HG02610 (cell line): ENCODE results near the gene SPEM2.
A peak's percentile ranks its signal among the peaks of the same experiment; 100 is the strongest.

ENCODE experiments used
- ATAC-seq: cut with Tn5 transposase; IDR thresholded peaks from one replicate; pipeline ENCODE4 v1.9.1; 2021; ENCODE audit warnings: mild to moderate bottlenecking, moderate library complexity; ENCODE audit not compliant: unreplicated experiment

SPEM2 gene

DNA sequence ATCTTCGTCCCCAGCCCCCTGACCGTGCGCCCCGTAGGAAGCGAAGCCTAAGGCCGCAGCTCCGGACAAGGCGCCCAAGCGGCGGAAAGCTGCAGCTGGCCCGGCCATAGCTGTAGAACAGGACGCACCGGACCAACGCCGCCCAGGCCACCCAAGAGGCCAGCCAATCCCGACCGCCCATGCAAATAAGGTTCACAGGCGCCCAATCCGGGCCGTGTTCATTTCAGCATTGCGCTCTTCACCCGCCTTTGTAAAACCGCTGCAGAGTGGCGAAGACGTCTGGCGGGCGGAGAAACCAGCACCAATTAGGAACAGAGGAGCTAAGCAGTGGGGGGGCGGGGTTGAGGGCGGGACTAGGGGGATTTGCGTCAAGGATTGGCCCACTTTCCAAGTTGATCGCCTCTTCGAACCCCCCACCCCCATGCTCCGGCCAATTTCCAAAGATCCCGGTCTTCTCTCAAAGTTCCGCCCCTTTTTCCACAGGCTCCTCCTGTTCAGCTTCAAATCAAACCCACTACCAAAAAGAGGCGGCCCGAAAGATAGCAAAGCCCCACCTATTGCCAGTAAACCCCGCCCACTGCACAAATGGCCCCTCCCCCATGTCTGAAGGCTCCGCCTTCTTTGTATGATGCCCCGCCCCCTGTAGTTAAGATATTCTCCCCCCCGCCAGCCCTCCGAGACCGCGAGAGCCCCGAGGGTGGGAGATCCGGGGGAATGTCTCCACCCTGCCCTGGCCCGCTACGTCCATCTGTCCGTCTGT is 21.3 kb upstream of the SPEM2 start, which contains the start of gene TMEM256:
Gene TMEM256, minus strand, starts transcription at position 121 of the 760 bp plus-strand sequence. Its CDS starts 13 bp downstream, at position 108.
- peak; percentile 95 for ATAC-seq

DNA sequence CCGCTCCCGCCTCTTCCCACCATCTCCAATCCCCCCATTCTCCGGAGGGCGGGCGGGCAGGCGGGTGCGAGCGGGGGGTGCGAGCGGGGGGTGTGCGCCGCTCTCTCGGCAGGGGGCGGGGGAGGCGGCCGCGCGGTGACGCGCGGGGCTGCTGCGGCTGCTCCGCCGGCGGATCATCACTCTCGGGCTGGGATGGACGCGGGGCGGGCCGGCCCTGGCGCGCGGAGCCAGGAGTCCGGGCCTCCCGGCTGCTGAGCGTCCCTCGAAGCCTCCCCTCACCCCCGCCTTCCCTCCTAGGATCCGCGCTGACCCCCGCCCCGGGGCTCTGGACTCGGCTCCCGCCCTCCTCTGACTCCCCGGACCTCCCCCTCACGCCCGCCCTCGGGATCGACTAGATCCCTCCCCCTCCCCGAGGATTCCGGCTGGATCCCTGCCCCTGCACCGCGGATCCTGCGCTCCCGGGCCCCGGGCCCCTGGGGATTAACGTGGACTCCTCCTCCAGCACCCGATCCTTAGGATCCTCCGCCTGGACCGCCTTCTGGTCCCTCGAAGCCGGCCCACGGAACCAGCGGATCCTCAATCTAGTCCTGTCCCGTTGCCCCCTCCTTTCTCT is 20.6 kb upstream of the SPEM2 start:
- no peak for ATAC-seq

DNA sequence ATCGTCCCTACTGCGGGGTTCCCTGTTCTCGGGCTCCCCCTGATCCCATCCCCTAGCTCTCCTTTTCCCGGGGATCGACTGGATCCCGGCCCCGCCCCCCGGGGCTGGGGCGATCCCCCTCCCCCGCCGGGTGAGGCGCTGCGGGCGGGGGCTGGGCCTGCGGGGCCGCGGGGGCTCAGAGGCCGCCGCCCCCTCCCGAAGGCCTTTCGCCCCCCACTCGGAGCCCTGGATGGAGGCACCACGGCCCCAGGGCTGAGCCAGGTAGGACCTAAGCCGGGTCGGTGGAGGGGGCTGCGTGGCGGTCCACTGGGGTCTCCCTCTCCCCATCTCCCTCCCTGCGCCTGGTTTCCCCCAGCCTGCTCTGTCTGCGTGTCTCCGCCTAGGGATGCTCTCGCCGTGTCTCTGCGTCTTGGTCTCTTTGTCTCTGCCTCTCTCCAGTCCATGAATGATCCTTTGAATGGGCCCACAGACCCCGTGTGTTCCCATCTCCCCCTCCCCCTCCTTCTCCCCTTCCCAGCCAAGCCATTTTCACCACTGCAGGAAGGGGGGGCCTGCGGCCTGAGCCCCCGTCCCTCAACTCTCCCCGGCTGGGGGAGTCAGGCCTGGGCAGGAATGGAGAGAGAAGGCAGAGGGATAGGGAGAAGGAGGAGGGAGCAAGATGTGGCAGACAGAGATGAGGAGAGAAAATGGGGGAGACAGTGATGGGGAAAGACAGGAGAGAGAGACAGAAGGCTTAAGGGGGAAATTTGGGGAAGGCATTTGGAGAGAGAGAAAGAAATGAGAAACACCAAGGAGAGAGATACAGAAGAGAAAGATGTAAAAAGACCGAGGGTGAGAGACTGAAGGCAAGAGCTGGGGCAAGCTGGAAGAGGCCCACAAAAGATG is 19.8 kb upstream of the SPEM2 start:
- ATAC-seq = no peak

GRCh38 chr17:7406235-7406825 is 19.1 kb upstream of the SPEM2 start:
- ATAC-seq = no peak

DNA sequence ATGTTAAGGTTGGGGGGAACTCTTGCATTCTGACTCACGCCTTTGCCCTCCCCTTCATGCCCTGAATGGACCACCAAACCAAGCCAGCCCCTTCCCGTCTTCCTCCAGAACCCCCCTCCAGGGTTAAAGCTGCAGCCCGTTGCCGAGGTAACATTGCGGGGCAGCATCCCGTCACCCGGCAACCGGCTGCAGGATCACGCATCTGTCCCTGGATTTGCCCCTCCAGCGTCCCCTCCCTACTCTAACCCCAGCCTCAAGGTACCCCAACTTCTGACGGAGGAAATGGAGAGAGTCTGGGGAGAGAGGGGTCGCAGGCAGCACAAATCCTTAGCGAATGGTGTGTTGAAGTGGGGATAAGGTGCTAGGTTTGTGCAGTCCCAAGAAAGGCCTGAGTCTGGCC is 18.3 kb upstream of the SPEM2 start:
- no peak for ATAC-seq

GRCh38 chr17:7407485-7408251 is 17.7 kb upstream of the SPEM2 start, which contains the start of gene NLGN2:
NLGN2 (plus strand) TSS chr17:7407845; CDS start chr17:7408256, 411 bp downstream.
- no peak for ATAC-seq

GRCh38 chr17:7408252-7408727 is 17.1 kb upstream of the SPEM2 start:
- no peak for ATAC-seq

- no peak for ATAC-seq
Measured at GRCh38 chr17:7408863-7409262, 16.6 kb upstream of the SPEM2 start.

DNA sequence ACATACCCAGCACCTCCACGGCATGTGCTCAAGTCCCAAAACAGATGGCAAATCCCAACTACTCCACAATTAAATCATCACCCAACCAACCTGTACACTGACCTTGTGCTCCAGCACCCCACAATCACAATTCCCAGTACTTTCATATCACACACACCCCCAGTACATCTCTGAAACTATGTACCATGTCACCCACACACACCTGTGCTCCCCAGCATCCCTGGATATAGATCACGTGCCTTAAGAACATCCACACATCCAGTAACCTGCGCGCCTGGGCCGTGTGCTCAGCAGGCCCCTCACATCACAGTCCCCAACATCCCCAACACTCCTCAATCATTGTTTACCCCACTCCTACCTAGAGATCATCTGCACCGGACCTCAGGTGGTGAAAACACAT is 15.7 kb upstream of the SPEM2 start:
- no peak for ATAC-seq

DNA sequence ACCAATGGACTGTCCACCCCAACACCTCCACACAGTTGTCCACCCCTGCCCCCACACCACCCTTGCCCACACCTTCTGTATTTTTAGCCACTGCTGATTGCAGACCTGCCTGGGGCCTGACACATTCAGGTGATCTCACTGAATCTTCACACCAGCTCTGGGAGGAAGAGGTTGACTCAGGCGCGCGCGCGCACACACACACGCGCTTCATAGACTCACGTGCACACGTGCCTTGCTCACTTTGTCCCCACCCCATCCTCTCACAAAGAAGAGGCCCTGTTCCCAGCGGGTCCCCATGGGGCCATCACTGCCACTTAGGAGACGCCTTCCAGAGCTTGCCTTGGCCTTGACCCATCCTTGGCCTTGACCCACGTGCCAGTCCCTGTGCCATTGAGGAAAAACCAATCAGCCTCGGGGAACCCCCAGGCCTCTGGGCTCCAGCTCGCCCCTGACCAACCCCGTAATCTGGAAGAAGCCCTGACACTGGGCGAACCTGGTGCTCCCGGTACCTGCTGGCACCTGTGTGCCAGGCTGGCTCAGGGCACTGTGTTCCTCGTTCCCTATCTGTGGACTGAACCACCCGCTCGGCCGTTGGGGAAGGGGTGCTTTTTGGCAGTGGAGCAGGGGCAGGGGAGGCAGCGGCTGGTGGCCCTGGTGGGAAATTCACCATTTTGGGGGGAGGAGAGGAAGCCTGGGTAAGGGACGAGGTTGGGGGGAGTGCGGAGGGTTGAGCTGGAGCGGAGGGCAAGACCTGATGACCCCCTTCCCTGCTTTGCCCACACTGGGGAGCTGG is 14.6 kb upstream of the SPEM2 start:
- ATAC-seq = no peak

DNA sequence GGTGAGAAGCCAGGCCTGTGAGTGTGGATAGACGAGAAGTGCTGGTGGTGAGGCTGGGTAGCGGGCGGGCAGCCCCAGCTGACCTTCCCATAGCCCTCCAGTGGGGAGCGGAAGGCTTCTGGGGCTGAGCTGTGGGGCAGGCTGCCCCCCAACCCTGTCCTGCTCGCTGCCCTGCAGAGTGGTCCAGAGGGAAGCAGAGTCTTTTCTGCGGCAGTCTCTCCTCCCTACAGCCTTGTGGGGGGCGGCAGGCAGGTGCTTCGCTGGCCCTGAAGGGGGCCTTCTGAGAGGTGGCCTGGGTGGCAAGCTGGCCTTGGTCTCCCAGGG is 14.0 kb upstream of the SPEM2 start:
- ATAC-seq = no peak

DNA sequence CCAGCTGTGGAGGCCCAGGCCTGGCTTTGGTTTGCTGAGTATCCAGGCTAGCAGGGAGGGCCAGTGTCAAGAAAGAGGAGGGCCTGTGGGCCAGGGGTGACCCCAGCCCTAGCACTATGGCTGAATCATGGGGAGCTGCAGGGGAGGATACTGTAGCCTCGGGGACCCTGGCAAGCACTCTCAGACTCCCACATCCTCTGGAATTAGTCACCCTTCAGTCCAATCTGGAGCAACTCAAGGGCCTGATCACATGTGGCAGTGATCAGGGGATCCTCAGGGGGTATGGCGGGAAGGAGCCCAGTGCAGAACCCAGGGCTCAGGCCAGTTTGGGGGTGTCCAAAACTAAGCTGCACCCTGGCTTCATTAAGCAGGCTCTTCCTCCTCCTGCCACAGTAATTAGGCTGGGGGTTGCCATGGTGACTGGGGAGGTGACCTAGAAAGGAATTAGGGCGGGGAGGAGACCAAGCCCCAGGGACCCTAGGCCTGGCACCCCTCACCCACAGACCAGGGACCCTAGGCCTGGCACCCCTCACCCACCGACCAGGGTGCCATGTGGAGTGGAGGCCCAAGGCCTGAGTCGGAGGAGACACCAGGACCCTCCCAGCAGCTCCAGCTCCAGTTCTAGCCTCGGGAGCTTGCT is 11.9 kb upstream of the SPEM2 start:
- no peak for ATAC-seq

DNA sequence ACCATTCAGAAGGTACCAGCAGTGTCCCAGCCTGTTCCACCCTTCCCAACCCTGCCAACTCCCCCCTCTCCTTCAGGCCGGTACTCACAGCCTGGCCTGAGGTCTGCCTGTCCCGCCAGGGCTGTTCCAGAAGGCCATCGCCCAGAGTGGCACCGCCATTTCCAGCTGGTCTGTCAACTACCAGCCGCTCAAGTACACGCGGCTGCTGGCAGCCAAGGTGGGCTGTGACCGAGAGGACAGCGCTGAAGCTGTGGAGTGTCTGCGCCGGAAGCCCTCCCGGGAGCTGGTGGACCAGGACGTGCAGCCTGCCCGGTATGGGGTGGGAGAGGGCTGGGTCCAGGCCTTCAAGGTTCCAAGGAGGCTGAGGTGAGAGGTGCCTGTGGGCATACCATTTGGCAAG is 10.6 kb upstream of the SPEM2 start:
- no peak for ATAC-seq

GRCh38 chr17:7415784-7416183 is 9.6 kb upstream of the SPEM2 start:
- no peak for ATAC-seq

DNA sequence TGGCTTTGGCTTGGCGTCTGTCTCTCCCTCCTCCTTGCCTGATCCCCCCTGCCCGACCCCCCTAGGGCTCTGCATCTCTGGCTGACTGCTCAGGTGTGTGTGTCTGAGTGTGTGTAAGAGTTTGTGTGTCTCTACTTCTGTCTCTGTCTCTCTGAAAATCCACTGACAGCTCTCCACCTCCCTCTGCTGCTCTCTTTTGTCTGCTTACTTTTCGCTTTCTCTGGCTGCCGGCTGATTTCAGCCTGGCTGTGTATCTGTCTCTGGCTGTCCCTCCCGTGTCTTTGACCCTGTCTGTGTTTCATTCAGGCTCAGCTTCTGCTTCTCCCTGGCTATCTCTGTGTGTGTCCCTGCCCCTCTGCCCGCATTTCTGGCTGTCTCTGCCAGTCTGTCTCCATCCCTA is 9.1 kb upstream of the SPEM2 start:
- no peak for ATAC-seq

GRCh38 chr17:7417056-7417655 is 8.3 kb upstream of the SPEM2 start:
- no peak for ATAC-seq

DNA sequence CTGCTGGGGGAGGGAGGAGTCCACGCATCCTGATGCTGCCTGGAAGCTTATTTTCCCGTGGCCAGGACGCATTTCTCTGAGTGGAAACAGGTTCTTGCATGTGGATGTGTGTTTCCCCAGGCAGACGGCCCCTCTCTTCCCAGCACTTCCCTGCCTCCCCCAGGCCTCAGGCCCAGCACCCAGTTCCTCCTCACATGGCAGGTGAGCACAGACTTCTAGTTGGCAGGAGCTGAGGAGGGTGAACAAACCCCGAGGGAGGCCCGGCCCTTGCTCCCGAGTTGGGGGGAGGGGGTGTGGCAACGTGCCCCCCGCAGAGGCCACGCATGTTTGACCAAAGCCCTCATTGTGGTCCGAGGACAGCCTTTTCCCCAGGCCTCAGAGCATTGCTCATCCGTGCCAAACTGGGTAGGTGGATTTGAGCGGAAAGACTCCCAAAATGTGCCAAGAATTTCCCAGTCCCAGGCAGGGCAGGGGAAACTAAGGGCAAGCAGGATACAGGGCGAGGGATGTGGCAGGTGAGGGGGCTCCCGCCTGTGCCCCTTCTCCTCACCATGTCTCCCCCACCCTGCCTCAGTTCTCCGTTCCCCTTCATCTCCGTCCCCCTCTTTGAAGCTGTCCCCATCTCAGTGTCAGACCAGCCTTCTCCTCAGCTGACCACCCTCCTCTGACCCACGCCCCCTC is 6.8 kb upstream of the SPEM2 start:
- ATAC-seq = no peak
